Naive thymus-derived CD8-positive, alpha-beta T cell (primary cell): ENCODE measurements around the gene TRIM7. TPM values are rescaled to one million over a fixed set of nuclear protein-coding genes. Genes with fewer than 3 reads are reported as not detected.
"Not testable (repeated sequence)": the region's sequence is repeated elsewhere in the genome, so short reads cannot be mapped to it uniquely, and the experiment has no call there.

Experiments
- ATAC-seq, 2 donors: fragments of 150-1000 bp; cut with Tn5 transposase in 1 of 2; sonication (Bioruptor Pico), chemical (Tn5 transposase) in 1 of 2; 1 replicate in 1 of 2; 2 replicates in 1 of 2; pipeline ENCODE4 v1.10.0; 2021; ENCODE audit warnings: mild to moderate bottlenecking in 2 of 2, moderate library complexity in 2 of 2
- POLR2A ChIA-PET: fragments of 350-600 bp; sonication (Branson Sonifier 250); formaldehyde crosslinking; loops from one replicate; lab custom pipeline; 2021; ENCODE audit warnings: antibody characterized with exemption; lab: Charles Lee
- DNase-seq, 10 donors: peaks; one replicate each; pipeline versions ENCODE4 v3.0.0 to v3.0.0-alpha.2; 2020 to 2022
- H3K27ac Mint-ChIP-seq, 10 donors: one replicate each; pipeline ENCODE4 v1.8.0; 2020 to 2022; ENCODE audit warnings: mild to moderate bottlenecking in 10 of 10, mixed read lengths in 10 of 10, moderate library complexity in 4 of 10, inconsistent platforms in 1 of 10
- H3K27me3 Mint-ChIP-seq, 5 donors: one replicate each; pipeline ENCODE4 v1.8.0; 2021 to 2022; ENCODE audit warnings: mixed read lengths in 5 of 5
- H3K36me3 Mint-ChIP-seq, 3 donors: one replicate each; pipeline ENCODE4 v1.8.0; 2020 to 2022; ENCODE audit warnings: mixed read lengths in 3 of 3, mild to moderate bottlenecking in 2 of 3, inconsistent platforms in 1 of 3
- H3K4me1 Mint-ChIP-seq, 4 donors: one replicate each; pipeline ENCODE4 v1.8.0; 2021 to 2022; ENCODE audit warnings: mixed read lengths in 4 of 4
- H3K4me3 Mint-ChIP-seq, 10 donors: one replicate each; pipeline ENCODE4 v1.8.0; 2020 to 2022; ENCODE audit warnings: mild to moderate bottlenecking in 10 of 10, mixed read lengths in 10 of 10, moderate library complexity in 6 of 10, inconsistent platforms in 1 of 10
- H3K9me3 Mint-ChIP-seq, 9 donors: one replicate each; pipeline ENCODE4 v1.8.0; 2020 to 2022; ENCODE audit warnings: mixed read lengths in 9 of 9, mild to moderate bottlenecking in 3 of 9, inconsistent platforms in 1 of 9, moderate library complexity in 1 of 9
- polyA plus RNA-seq, 3 donors: library from polyadenylated mRNA; unstranded; fragments of 300-500 nt; fragmentation: Illumina TruSeq; gene quantifications; one replicate each; pipeline ENCODE4 v1.2.3, GENCODE V29; 2021
- total RNA-seq, 8 experiments: library from RNA in 2 of 8; stranded (reverse) in 2 of 8; gene quantifications; one replicate each; pipeline ENCODE4 v1.2.3 and lab custom pipeline; 2021 to 2026

TRIM7 gene
- total and polyA plus RNA-seq, 5 experiments from 2014 or later = 0.40 to 4.2 (median 3.7) TPM; not detected in 2

DNA sequence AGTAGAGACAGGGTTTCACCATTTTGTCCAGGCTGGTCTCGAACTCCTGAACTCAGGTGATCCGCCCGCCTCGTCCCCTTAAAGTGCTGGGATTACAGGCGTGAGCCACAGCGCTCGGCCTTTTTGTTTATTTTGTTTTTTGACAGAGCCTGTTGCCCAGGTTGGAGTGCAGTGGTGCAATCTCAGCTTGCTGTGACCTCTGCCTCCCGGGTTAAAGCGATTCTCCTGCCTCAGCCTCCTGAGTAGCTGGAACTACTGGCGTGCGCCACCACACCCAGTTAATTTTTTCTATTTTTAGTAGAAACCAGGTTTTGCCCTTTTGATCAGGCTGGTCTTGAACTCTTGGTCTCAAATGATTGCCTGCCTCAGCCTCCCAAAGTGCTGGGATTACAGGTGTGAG lies 5.2 kb upstream of the TRIM7 start:
- POLR2A ChIA-PET = interaction anchor here (0.8 to 5.7 kb wide), 3 partner anchors 18 to 51 kb away, joined by 4 to 51 read pairs (median 24); partner anchors contain the start of gene TRIM52
- peaks cover 25 to 46% (median 34%) of the 10 kb centered on the region in 4 donors for H3K4me1 Mint-ChIP-seq

GRCh38 chr5:181209006-181209405 lies 4.0 kb upstream of the TRIM7 start:
- not testable (repeated sequence) for H3K9me3 Mint-ChIP-seq, ATAC-seq, H3K4me3 Mint-ChIP-seq, H3K36me3 Mint-ChIP-seq, H3K27ac Mint-ChIP-seq, DNase-seq
- peaks cover 4 to 18% (median 10%) of the 10 kb centered on the region in 5 donors for H3K27me3 Mint-ChIP-seq
- POLR2A ChIA-PET = interaction anchor here (4.8 to 6.3 kb wide), 2 partner anchors 14 to 52 kb away, joined by 51 to 92 read pairs; partner anchors contain the start of genes TRIM41 and TRIM52
- peaks cover 26 to 52% (median 34%) of the 10 kb centered on the region in 4 donors for H3K4me1 Mint-ChIP-seq

More for the DNA sequence above, 5.2 kb upstream of the TRIM7 start:
- DNase-seq, H3K27ac Mint-ChIP-seq, ATAC-seq, H3K4me3 Mint-ChIP-seq, H3K9me3 Mint-ChIP-seq, H3K36me3 Mint-ChIP-seq: not testable (repeated sequence)
- H3K27me3 Mint-ChIP-seq = peaks cover 4 to 16% (median 10%) of the 10 kb centered on the region in 5 donors

GRCh38 chr5:181207960-181208253 lies 2.9 kb upstream of the TRIM7 start:
- Mint-ChIP-seq H3K4me1 (peaks cover 27 to 58% (median 34%) of the 10 kb centered on the region in 4 donors), H3K27ac (peak overlapping the region in 9 of 10 donors; percentile 17 to 100 (median 92)), H3K36me3 (peaks cover 0 to 7% (median 2%) of the 10 kb centered on the region in 3 donors), H3K27me3 (peaks cover 4 to 20% (median 11%) of the 10 kb centered on the region in 5 donors), H3K4me3 (peak overlapping the region; percentile 87 to 98 (median 93)), H3K9me3 (peaks cover 0 to 10% (median 0%) of the 10 kb centered on the region in 9 donors)
- POLR2A ChIA-PET = interaction anchor here (1.0 to 7.8 kb wide), 10 partner anchors 9 to 377 kb away, joined by 6 to 281 read pairs (median 17); partner anchors contain the start of genes RACK1, TRIM41 and TRIM52
- ATAC-seq (no peak), DNase-seq (no peak)

DNA sequence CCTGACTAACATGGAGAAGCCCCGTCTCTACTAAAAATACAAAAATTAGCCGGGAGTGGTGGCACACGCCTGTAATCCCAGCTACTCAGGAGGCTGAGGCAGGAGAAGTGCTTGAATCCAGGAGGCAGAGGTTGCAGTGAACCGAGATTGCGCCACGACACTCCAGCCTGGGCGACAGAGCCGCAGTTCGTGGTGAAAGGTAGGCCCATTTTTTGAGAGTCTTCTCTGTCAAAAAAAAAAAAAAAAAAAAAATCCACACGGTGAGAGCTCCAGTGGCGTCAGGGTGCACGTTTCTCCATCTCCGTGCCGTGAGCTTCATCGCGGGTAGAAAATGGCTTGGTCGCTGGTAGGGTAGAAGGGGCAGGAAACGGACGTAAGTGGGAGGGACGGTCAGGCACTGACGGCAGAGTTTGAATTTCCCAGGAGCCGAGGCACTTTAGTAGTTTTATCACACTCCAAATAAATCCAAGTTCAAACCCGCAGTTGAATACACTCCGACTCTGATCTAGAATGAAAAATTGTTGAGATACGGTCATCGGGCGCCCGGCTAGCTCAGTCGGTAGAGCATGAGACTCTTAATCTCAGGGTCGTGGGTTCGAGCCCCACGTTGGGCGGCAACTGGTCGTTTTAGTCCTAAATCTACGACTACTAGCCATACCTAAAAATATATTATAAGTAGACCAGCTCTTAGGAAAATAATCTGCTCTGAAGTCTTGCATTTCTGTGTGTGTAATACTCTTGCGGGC lies 2.4 kb upstream of the TRIM7 start:
- DNase-seq (peak in 9 of 10 donors; percentile 54 to 88 (median 78)), ATAC-seq (peak; percentile 59 to 74)
- peaks cover 4 to 20% (median 11%) of the 10 kb centered on the region in 5 donors for H3K27me3 Mint-ChIP-seq
- peak overlapping the region; percentile 90 to 100 (median 92) for H3K27ac Mint-ChIP-seq
- peaks cover 0 to 7% (median 2%) of the 10 kb centered on the region in 3 donors for H3K36me3 Mint-ChIP-seq
- peaks cover 0 to 10% (median 0%) of the 10 kb centered on the region in 9 donors for H3K9me3 Mint-ChIP-seq
- peak overlapping the region; percentile 87 to 98 (median 93) for H3K4me3 Mint-ChIP-seq
- POLR2A ChIA-PET = interaction anchor here (0.6 to 7.8 kb wide), 16 partner anchors 10 to 397 kb away, joined by 3 to 281 read pairs (median 8); partner anchors contain the start of genes RACK1, TRIM41 and TRIM52
- peaks cover 27 to 58% (median 34%) of the 10 kb centered on the region in 4 donors for H3K4me1 Mint-ChIP-seq

DNA sequence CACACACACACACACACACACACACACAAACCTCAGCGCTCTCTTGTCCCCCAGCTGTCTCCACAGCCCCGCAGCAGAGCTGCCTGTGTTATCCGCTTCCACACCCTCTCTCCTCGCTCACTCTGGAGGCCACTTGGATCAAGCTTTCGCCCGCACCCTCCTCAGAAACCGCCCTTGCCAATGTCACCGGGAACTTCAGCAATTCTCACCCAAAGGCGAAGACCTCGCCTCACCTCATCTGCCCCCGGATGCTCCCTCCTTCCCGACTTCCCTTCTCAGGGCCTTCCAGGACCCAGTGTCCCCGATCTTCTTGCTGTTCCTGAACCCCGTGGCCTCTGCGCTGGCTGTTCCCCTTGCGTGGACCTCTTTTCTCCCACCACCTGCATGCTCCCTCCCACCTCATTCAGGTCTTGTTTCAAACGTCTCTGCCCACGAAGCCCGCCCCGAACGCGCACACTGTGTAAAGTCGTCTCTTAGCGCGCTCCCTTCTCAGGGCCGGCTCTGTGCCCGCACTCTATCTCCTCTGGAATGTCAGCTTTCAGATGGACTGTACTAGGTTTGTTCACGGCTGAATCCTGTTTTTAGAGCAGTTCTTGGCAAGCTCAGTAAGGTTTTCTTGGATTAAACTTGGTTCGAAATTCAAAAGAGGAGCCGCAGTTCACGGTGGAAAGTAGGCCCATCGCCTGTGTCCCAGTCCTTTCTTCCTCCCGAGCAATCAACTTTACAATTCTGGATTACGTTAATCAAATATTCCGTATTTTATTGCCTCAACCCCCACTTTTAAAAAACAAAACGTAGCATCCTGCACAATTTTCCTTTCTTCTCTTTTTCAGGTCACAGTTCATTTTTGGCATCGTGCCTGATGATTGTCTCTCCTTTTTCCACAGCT lies 1.0 kb upstream of the TRIM7 start:
- H3K27ac Mint-ChIP-seq = peak overlapping the region; percentile 90 to 100 (median 92)
- ATAC-seq = peak; percentile 18 to 25
- peak overlapping the region; percentile 87 to 98 (median 93) for H3K4me3 Mint-ChIP-seq
- DNase-seq = peak in 3 of 10 donors; percentile 10 to 50 (median 39)
- peaks cover 4 to 20% (median 11%) of the 10 kb centered on the region in 5 donors for H3K27me3 Mint-ChIP-seq
- H3K9me3 Mint-ChIP-seq = peaks cover 0 to 10% (median 0%) of the 10 kb centered on the region in 9 donors
- H3K36me3 Mint-ChIP-seq = peaks cover 0 to 7% (median 2%) of the 10 kb centered on the region in 3 donors
- peaks cover 22 to 46% (median 32%) of the 10 kb centered on the region in 4 donors for H3K4me1 Mint-ChIP-seq
- POLR2A ChIA-PET = interaction anchor here (0.6 to 7.8 kb wide), 16 partner anchors 9 to 1598 kb away, joined by 3 to 281 read pairs (median 6); partner anchors contain the start of genes TRIM41 and TRIM52

DNA sequence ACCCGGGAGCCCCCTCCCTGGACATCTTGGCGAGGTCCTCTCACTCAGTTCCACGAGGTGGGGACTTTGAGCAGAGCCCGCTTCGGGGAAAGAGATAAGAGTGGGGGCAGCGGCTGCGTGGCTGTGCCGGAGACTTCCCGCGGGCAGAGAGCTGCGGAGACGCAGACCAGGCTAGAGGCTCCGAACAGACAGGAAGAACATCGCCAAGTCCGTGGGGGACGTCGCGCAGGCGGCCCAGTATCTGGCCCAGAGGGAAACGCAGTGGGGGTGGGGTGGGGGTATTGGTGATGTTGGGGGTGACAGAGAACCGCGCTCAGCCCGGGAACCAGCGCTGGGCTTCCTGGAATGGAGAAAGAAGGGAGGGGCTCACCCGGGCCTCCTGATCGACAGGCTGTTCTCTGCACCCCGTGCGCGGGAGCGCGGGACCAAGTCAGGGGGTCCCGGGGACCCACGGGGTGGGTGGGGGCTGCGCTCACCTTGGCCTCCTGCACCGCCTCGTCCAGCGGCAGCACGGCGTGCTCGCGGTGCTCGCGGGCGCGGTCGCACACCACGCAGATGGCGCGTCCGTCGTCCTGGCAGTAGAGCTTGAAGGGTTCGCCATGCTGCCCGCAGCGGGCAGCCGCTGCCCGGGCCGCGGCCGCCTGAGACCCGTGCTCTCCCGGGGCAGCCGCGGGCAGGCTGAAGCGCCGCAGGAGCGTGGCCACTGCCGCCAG lies 727 bp downstream of the TRIM7 start:
- H3K27me3 Mint-ChIP-seq = peaks cover 4 to 20% (median 11%) of the 10 kb centered on the region in 5 donors
- DNase-seq (peak in 3 of 10 donors; percentile 10 to 32 (median 30)), ATAC-seq (peak in 1 of 2 donors; percentile 7)
- H3K4me3 Mint-ChIP-seq = peak overlapping the region; percentile 81 to 95 (median 88)
- H3K4me1 Mint-ChIP-seq = peaks cover 22 to 45% (median 32%) of the 10 kb centered on the region in 4 donors
- H3K27ac Mint-ChIP-seq = peak overlapping the region in 3 of 10 donors; percentile 34 to 63 (median 45)
- peaks cover 0 to 7% (median 2%) of the 10 kb centered on the region in 3 donors for H3K36me3 Mint-ChIP-seq
- POLR2A ChIA-PET = interaction anchor here (0.5 to 7.8 kb wide), 6 partner anchors 12 to 68 kb away, joined by 3 to 281 read pairs (median 10); partner anchors contain the start of gene TRIM41
- peaks cover 0 to 10% (median 0%) of the 10 kb centered on the region in 9 donors for H3K9me3 Mint-ChIP-seq

GRCh38 chr5:181203777-181204112 lies 1.3 kb downstream of the TRIM7 start:
- peak overlapping the region in 2 of 10 donors; percentile 45 to 63 for H3K27ac Mint-ChIP-seq
- POLR2A ChIA-PET = interaction anchor here (2.0 to 7.8 kb wide), 3 partner anchors 13 to 19 kb away, joined by 11 to 281 read pairs (median 92); partner anchors contain the start of gene TRIM41
- DNase-seq (no peak), ATAC-seq (peak in 1 of 2 donors; percentile 3)
- H3K4me1 Mint-ChIP-seq = peaks cover 22 to 45% (median 32%) of the 10 kb centered on the region in 4 donors
- H3K4me3 Mint-ChIP-seq = peak overlapping the region; percentile 81 to 95 (median 88)
- peaks cover 0 to 10% (median 0%) of the 10 kb centered on the region in 9 donors for H3K9me3 Mint-ChIP-seq
- H3K36me3 Mint-ChIP-seq = peaks cover 0 to 7% (median 2%) of the 10 kb centered on the region in 3 donors
- H3K27me3 Mint-ChIP-seq = peaks cover 4 to 20% (median 11%) of the 10 kb centered on the region in 5 donors

- Mint-ChIP-seq H3K36me3 (peaks cover 0 to 7% (median 2%) of the 10 kb centered on the region in 3 donors), H3K27ac (peak overlapping the region in 1 of 10 donors; percentile 45), H3K4me1 (peaks cover 21 to 42% (median 31%) of the 10 kb centered on the region in 4 donors), H3K9me3 (peaks cover 0 to 10% (median 0%) of the 10 kb centered on the region in 9 donors), H3K27me3 (peaks cover 4 to 20% (median 11%) of the 10 kb centered on the region in 5 donors), H3K4me3 (peak overlapping the region in 8 of 10 donors; percentile 81 to 95 (median 88))
- POLR2A ChIA-PET = interaction anchor here (2.0 to 7.8 kb wide), 3 partner anchors 12 to 20 kb away, joined by 11 to 281 read pairs (median 92); partner anchors contain the start of gene TRIM41
- no peak for DNase-seq
- ATAC-seq = no peak
Observed at GRCh38 chr5:181203093-181203711, 1.8 kb downstream of the TRIM7 start.

DNA sequence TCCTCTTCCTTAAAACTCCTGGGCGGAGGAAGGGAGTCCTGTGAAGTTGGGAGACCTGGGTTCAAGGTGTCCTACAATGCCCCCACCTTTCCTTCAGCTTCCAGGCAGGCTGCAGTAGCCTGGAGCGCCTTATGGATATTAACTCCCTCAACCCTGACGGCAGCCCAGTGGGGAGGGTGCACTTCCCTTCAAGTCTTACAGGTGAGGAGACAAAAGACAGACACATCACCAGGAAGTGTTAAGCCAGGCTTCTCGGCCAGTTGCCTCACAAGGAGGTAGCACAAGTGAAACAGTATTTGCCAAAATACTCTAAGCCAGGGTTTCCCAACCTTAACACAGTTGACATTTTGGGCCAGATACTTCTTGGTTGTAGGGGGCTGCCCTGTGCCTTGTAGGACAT lies 4.2 kb downstream of the TRIM7 start:
- ATAC-seq (no peak), DNase-seq (no peak)
- POLR2A ChIA-PET = interaction anchor here (1.0 to 7.8 kb wide), 2 partner anchors 9 to 10 kb away, joined by 5 to 281 read pairs; no protein-coding TSS in a partner anchor
- Mint-ChIP-seq H3K36me3 (no peaks in the 10 kb centered on the region), H3K4me1 (peaks cover 6 to 18% (median 11%) of the 10 kb centered on the region in 4 donors), H3K27ac (no peak overlapping the region), H3K9me3 (no peaks in the 10 kb centered on the region), H3K4me3 (no peak overlapping the region), H3K27me3 (peaks cover under 1 to 8% (median 3%) of the 10 kb centered on the region in 5 donors)

DNA sequence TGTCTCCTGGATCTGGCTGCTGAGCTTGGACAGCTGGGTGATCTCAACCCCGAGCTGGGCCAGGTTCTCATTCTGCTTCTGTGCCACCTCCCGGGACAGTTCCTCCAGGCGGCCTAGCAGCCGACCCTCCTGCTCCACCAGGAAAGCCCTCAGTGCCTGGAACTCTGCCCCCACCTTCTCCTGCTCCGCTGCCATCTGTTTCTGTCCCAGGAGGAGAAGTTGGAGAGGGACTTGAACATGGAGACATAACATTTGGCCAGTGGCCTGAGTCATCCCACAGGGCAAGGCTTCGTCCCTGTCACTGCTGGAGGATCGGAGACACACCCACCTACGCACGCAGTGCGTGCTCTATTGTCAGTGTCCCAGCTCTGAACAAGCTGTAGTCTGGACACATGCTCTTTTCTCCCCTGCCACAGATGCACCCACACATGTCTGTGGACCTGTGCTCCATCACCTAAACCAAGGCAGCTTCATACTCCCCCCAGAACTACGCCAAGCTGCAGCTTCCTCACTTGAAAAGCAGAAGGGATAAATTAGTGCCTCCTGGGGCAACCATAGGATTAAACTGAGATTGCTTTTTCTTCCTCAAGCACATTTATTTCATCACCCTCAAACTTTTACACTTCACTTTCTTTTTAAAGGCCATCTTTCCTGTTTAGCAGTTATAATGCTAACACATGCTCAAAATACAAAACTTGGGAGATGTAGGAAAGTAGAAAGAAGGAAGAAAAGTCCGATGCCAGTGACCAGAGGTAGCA lies 4.9 kb downstream of the TRIM7 start:
- Mint-ChIP-seq H3K27ac (no peak overlapping the region), H3K4me3 (no peak overlapping the region), H3K27me3 (peaks cover 0 to 4% (median 0%) of the 10 kb centered on the region in 5 donors), H3K4me1 (peaks cover 4 to 11% (median 7%) of the 10 kb centered on the region in 4 donors), H3K36me3 (no peaks in the 10 kb centered on the region), H3K9me3 (no peaks in the 10 kb centered on the region)
- POLR2A ChIA-PET = interaction anchor here (0.7 to 3.3 kb wide), 4 partner anchors 9 to 40 kb away, joined by 3 to 11 read pairs (median 5); no protein-coding TSS in a partner anchor
- DNase-seq = no peak
- ATAC-seq = no peak
